Measurements from ENCODE around the gene HCAR3.
"Not testable (repeated sequence)": the region's sequence is repeated elsewhere in the genome, so short reads cannot be mapped to it uniquely, and the experiment has no call there.

The HCAR3 gene

DNA sequence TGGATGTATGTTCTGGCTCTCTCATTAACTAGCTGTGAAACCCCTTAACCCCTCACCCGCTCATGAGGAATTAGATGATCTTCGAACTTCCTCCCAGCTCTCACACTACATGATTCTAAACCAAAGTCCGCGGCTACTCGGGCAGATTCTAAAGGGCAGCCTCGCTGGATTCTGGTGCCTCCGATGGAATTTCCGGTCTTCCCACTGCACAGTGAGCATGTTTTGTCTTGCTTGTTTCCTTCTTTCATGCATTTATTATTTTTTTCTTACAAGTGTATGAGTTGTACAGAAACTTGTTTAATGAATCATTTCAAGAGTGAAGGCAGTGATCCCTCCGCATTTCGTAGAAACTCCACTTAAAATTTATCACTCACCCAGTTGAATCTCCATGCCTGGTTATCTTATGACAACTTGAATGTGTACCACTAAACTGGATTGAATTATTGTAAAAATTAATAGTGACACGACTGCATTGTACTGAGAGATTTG, 4.5 kb upstream of the HCAR3 start:
- DNase-seq, result no peak

GRCh38 chr12:122715211-122715610, 1.4 kb downstream of the HCAR3 start:
- DNase-seq, result not testable (repeated sequence)

DNA sequence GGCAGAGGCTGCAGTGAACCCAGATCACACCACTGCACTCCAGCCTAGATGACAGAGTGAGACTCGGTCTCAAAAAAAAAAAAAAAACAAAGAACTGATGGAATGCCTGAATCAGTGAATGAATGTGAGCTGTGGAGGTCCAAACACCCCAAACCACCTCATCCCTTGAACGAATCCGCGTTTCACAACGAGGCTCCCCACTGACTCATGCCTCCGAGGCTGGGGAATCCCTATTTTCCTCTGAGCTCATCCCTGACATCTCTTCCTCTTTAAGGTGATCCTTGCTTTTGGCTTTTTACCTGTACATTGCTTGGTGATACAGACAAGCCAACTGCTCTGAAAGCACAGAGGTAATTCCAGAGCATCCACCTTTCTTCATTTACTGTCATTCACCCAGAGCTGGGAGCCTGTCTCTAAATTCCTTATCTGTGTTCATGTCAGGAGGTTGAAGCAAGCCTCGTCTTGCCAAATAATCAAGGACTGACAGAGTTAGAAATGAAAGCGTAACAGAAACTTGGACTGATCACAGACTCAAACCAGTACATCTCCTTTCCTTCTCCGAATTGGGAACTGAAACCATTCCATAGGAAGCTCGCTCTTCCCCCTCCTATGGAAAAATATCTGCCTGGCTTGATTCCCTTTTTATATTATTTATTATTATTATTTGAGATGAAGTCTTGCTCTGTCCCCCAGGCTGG, 3.0 kb downstream of the HCAR3 start:
- not testable (repeated sequence) for DNase-seq

- DNase-seq, result not testable (repeated sequence)
Observed at GRCh38 chr12:122711266-122711665, 5.3 kb downstream of the HCAR3 start.

DNA sequence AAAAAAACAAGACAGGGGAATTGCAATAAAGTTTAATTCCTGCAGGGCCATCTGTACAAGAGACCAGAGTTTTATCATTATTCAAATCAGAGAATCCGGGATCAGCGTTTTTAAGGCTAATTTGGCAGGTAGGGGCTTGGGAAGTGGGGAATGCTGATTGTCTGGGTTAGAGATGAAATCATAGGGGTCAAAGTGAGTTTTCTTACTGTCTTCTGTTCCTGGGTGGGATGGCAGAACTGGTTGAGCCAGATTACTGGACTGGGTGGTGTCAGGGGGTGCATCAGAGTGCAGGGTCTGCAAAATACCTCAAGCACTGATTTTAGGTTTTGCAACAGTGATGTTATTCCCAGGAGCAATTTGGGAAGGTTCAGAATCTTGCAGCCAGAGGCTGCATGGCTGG, 6.3 kb downstream of the HCAR3 start:
- DNase-seq, result not testable (repeated sequence)

DNA sequence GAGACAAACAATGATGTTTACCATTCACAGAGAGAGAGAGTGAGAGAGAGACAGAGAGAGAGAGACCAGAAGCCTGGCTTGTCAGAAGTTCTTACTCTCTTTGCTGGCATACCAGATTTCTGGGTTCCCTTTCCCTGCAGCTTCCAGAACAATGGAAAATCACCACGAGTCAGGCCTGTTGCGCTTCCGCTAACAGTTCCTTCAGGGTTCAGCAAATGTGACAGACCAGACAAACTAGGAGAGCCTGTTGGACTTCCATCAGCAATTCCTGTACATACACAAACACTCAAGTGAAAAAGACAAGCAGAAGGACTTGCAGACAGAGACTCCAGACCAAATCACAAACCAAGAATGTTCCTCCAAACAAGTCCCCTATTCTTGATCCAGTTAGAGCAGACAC, 7.3 kb downstream of the HCAR3 start:
- not testable (repeated sequence) for DNase-seq

DNA sequence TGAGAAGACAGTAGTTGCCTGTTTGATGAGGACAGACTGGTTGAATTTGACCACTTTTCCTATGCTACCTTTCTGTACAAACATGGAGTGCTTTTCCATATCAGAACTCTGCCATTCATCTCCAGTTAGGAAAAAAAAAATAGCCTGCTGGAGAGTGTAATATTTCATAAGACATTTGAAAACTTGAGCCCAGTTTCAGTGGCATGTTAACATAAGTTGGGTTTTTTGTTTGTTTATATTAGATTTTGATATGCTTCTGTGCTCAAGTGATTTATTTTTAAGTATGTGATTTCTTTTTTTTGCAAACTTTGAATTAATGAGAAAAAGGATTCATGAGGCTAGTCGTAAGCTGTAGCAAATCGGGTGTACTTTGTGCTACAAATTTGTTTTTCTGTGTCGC, 12.8 kb downstream of the HCAR3 start:
- not testable (repeated sequence) for DNase-seq

- not testable (repeated sequence) for DNase-seq
Observed at GRCh38 chr12:122702890-122703611, 13.6 kb downstream of the HCAR3 start, which contains the start of gene HCAR2. HCAR2 (minus strand) TSS chr12:122703357; CDS start chr12:122703283, 74 bp downstream.

- DNase-seq, result not testable (repeated sequence)
Observed at GRCh38 chr12:122701481-122701880, 15.1 kb downstream of the HCAR3 start.

- not testable (repeated sequence) for DNase-seq
Observed at GRCh38 chr12:122700038-122700710, 16.4 kb downstream of the HCAR3 start.

DNA sequence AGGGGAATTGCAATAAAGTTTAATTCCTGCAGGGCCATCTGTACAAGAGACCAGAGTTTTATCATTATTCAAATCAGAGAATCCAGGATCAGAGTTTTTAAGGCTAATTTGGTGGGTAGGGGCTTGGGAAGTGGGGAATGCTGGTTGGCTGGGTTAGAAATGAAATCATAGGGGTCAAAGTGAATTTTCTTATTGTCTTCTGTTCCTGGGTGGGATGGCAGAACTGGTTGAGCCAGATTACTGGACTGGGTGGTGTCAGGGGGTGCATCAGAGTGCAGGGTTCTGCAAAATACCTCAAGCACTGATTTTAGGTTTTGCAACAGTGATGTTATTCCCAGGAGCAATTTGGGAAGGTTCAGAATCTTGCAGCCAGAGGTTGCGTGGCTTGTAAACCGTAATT, 19.7 kb downstream of the HCAR3 start:
- not testable (repeated sequence) for DNase-seq

DNA sequence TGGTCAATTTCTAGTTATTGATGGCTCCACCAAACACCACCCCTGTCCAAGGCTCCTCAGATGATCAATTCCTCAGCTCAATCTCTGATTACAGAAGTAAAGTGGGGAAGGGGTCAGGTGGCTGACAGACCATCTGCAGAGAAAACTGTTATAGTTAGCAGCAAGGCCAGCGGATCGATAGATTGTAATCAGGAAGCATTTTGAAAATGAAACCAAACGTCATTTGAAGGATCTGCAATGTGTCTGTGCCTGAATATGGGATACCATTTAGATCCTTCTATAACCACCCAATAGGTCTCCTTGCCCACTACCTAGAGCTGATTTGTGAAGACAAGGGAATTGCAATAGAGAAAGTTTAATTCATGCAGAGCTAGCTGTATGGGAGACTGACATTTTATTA, 25.0 kb downstream of the HCAR3 start:
- DNase-seq, result no peak

GRCh38 chr12:122688291-122688690, 28.3 kb downstream of the HCAR3 start:
- DNase-seq, result no peak

DNA sequence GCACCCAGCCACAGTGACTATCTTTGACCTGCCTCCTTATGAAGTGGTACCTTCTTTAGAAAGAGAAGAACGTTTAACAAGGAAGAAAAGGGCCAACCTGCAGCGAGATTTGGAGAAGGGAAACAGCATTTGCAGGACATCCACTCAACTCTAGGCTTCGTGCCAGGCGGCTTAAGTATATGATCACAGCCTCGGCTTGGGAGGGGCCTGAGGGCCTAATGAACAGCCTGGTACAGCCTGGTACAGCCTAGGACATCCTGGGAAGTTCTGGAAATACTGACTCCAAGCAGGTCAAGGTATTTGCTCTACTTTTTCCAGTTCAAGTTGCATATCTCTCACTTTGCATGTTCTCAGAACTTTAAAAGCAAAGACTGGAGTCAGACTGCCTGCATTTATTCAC, 29.5 kb downstream of the HCAR3 start:
- no peak for DNase-seq

DNA sequence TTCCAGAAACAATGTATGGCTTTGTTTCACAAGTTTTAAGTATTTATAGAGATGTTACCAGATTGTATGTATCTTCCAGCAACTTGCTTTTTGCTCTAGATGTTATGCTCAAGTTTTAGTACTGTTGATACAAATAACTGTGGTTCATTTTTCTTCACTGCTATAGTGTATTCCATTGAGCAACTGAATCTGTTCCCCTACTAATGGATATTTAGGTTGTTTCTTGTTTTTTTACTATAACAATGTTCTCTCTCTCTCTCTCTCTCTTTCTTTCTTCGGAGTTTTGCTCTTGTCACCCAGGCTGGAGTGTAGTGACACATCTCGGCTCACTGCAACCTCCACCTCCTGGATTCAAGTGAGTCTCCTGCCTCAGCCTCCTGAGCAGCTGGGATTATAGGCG, 30.1 kb downstream of the HCAR3 start:
- DNase-seq, result no peak

DNA sequence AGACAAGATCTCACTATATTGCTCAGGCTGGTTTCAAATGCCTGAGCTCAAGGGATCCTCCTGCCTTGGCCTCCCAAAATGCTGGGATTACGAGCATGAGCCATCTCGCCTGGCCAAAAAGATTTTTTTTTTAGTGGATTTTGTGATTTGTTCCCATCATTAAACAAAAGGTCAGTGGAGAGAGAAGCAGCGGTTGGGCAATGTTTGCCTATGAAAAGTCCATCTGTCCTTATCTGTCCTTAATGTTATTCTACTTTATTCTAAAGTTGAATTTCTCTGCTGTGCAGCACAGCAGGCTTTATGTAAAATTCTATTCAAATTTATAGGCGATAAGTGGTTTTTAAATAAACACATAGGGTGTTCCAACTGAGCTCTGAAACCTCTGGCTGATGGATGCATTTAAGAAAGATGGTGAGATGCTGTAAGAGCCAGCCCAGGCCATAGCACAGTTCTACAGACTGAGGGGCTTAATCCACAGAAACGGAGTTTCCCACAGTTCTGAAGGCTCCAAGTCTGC, 32.3 kb downstream of the HCAR3 start:
- DNase-seq, result no peak

GRCh38 chr12:122681814-122682213, 34.8 kb downstream of the HCAR3 start:
- DNase-seq, result no peak

DNA sequence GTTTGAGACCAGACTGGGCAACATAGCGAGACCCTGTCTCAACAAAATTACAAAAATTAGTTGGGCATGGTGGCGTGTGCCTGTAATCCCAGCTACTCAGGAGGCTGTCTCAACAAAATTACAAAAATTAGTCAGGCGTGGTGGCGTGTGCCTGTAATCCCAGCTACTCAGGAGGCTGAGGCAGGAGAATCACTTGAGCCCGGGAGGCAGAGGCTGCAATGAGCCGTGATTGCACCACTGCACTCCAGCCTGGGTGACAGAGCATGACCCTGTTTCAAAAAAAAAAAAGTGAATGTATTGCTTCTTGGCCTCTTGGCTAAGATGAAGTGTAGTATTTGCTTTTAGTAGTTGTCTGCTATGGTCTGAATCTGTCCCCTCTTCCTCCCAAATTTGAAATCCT, 35.6 kb downstream of the HCAR3 start:
- not testable (repeated sequence) for DNase-seq

- DNase-seq, result not testable (repeated sequence)
Observed at GRCh38 chr12:122676781-122677180, 39.8 kb downstream of the HCAR3 start.

DNA sequence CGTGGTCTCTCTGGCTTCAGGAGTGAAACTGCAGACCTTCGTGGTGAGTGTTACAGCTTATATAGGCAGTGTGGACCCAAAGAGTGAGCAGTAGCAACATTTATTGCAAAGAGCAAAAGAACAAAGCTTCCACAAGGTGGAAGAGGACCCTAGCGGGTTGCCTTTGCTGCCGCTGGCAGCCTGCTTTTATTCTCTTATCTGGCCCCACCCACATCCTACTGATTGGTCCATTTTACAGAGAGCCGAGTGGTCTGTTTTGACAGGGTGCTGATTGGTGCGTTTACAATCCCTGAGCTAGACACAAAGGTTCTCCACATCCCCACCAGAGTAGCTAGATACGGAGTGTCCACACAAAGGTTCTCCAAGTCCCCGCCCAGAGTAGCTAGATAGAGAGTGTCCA, 40.6 kb downstream of the HCAR3 start:
- DNase-seq, result not testable (repeated sequence)

DNA sequence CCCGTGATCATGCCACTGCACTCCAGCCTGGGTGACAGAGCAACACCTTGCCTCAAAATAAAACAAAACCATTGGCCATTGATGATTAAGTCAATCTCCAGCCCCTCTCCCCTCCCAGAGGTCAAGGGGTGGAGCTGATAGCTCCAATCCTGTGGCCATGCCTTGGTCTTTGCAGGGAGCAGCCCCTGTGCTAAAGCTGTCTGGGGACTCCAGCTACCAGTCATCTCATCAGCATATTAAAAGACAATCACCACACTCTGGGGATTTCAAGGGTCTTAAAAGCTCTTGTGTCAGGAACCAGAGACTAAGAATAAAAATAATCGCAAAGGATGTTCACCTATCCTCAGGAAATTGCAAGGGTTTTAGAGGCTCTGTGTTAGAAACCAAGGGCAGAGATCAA, 44.1 kb downstream of the HCAR3 start:
- no peak for DNase-seq

GRCh38 chr12:122669397-122670070, 47.1 kb downstream of the HCAR3 start:
- no peak for DNase-seq

DNA sequence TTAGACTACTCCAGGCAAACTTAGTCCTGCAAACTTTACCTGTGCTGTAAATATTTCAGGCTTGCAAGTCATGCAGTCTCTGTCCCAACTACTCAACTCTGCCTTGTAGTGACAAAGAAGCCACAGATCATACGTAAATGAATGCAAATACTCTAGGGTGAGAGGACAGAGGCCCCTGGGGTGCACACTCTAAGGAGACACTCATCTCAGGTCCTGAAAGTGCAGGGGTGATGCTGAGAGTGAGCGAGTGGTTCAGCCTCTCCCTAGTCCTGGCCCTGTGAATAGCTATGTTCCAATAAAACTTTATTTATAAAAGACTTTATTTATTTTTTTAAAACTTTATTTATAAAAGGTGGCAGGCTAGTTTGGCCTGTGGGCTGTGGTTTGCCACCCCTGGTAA, 48.3 kb downstream of the HCAR3 start:
- no peak for DNase-seq

Data from activated gamma-delta T cell (primary cell).